ENCODE results near the gene SLC24A3.

The SLC24A3 gene

GRCh38 chr20:19211661-19212468, 577 bp upstream of the SLC24A3 start:
- H4K8ac ChIP-seq (ENCODE audit: low read depth, low read length) = no peak overlapping the region
- peak; percentile 62 for DNase-seq
- H2AK5ac ChIP-seq (ENCODE audit: low read length) = no peak overlapping the region

GRCh38 chr20:19212821-19213502, 520 bp downstream of the SLC24A3 start:
- H3K79me1 ChIP-seq (ENCODE audit: low read length) = no peaks in the 10 kb centered on the region
- peaks cover 8% of the 10 kb centered on the region for H3K27me3 ChIP-seq (ENCODE audit: insufficient read depth, low read length, poor library complexity)
- H3K4me1 ChIP-seq (ENCODE audit: control insufficient read depth, low read depth, low read length) = no peaks in the 10 kb centered on the region
- H3K23ac ChIP-seq (ENCODE audit: low read length) = peak overlapping the region; percentile 80
- H3K4ac ChIP-seq (ENCODE audit: low read depth, low read length) = no peak overlapping the region
- H4K5ac ChIP-seq (ENCODE audit: low read length) = no peak overlapping the region
- no peak overlapping the region for H3K27ac ChIP-seq (ENCODE audit: low read depth, low read length)
- H2AK5ac ChIP-seq (ENCODE audit: low read length) = no peak overlapping the region
- DNase-seq = peak; percentile 90
- WGBS (ENCODE audit: extremely low coverage, insufficient coverage, low lambda C conversion rate) = no CpG with 5 or more reads among the region's 58 CpGs
- peak overlapping the region; percentile 45 for H3K9ac ChIP-seq (ENCODE audit: low read length)
- H3K56ac ChIP-seq (ENCODE audit: low read length) = peak overlapping the region; percentile 73
- H2BK120ac ChIP-seq (ENCODE audit: low read depth, low read length) = no peak overlapping the region
- H2BK15ac ChIP-seq (replicated peaks; ENCODE audit: low read depth) = no peak overlapping the region
- H3K18ac ChIP-seq (ENCODE audit: low read length) = no peak overlapping the region
- peak overlapping the region; percentile 70 for H3K4me2 ChIP-seq (ENCODE audit: low read length)
- no peak overlapping the region for H4K8ac ChIP-seq (ENCODE audit: low read depth, low read length)
- no peaks in the 10 kb centered on the region for H3K79me2 ChIP-seq (ENCODE audit: control insufficient read depth, insufficient read depth, low read length)
- H2BK5ac ChIP-seq (ENCODE audit: low read length) = no peak overlapping the region
- H3K36me3 ChIP-seq (ENCODE audit: control insufficient read depth, insufficient read depth, low read length) = no peaks in the 10 kb centered on the region
- H3K4me3 ChIP-seq (ENCODE audit: low read length) = no peak overlapping the region

More at GRCh38 chr20:19211661-19212468, 577 bp upstream of the SLC24A3 start:
- Histone ChIP-seq H3K4me2 (ENCODE audit: low read length) (peak overlapping the region; percentile 38), H3K18ac (ENCODE audit: low read length) (peak overlapping the region; percentile 21), H3K79me1 (ENCODE audit: low read length) (no peaks in the 10 kb centered on the region), H3K9ac (ENCODE audit: low read length) (peak overlapping the region; percentile 54), H4K5ac (ENCODE audit: low read length) (no peak overlapping the region), H3K4me3 (ENCODE audit: low read length) (no peak overlapping the region), H3K4me1 (ENCODE audit: control insufficient read depth, low read depth, low read length) (no peaks in the 10 kb centered on the region), H3K4ac (ENCODE audit: low read depth, low read length) (peak overlapping the region; percentile 45), H3K23ac (ENCODE audit: low read length) (no peak overlapping the region), H2BK15ac (replicated peaks; ENCODE audit: low read depth) (no peak overlapping the region), H3K79me2 (ENCODE audit: control insufficient read depth, insufficient read depth, low read length) (no peaks in the 10 kb centered on the region), H2BK5ac (ENCODE audit: low read length) (no peak overlapping the region), H3K27ac (ENCODE audit: low read depth, low read length) (no peak overlapping the region), H2BK120ac (ENCODE audit: low read depth, low read length) (no peak overlapping the region), H3K36me3 (ENCODE audit: control insufficient read depth, insufficient read depth, low read length) (no peaks in the 10 kb centered on the region), H3K27me3 (ENCODE audit: insufficient read depth, low read length, poor library complexity) (peaks cover 8% of the 10 kb centered on the region), H3K56ac (ENCODE audit: low read length) (peak overlapping the region; percentile 67)
- no CpG with 5 or more reads among the region's 66 CpGs for WGBS (ENCODE audit: extremely low coverage, insufficient coverage, low lambda C conversion rate)

GRCh38 chr20:19213946-19214490, 1.6 kb downstream of the SLC24A3 start:
- H2AK5ac ChIP-seq (ENCODE audit: low read length) = no peak overlapping the region
- no peaks in the 10 kb centered on the region for H3K79me1 ChIP-seq (ENCODE audit: low read length)
- no peak overlapping the region for H4K8ac ChIP-seq (ENCODE audit: low read depth, low read length)
- H4K5ac ChIP-seq (ENCODE audit: low read length) = no peak overlapping the region
- H2BK5ac ChIP-seq (ENCODE audit: low read length) = no peak overlapping the region
- peaks cover 8% of the 10 kb centered on the region for H3K27me3 ChIP-seq (ENCODE audit: insufficient read depth, low read length, poor library complexity)
- no peak overlapping the region for H3K56ac ChIP-seq (ENCODE audit: low read length)
- no peaks in the 10 kb centered on the region for H3K79me2 ChIP-seq (ENCODE audit: control insufficient read depth, insufficient read depth, low read length)
- no peak overlapping the region for H3K9ac ChIP-seq (ENCODE audit: low read length)
- no peak overlapping the region for H3K23ac ChIP-seq (ENCODE audit: low read length)
- H3K36me3 ChIP-seq (ENCODE audit: control insufficient read depth, insufficient read depth, low read length) = no peaks in the 10 kb centered on the region
- H3K4me1 ChIP-seq (ENCODE audit: control insufficient read depth, low read depth, low read length) = no peaks in the 10 kb centered on the region
- no peak overlapping the region for H3K27ac ChIP-seq (ENCODE audit: low read depth, low read length)
- H3K18ac ChIP-seq (ENCODE audit: low read length) = no peak overlapping the region
- H2BK120ac ChIP-seq (ENCODE audit: low read depth, low read length) = no peak overlapping the region
- no peak overlapping the region for H3K4me3 ChIP-seq (ENCODE audit: low read length)
- WGBS (ENCODE audit: extremely low coverage, insufficient coverage, low lambda C conversion rate) = no CpG with 5 or more reads among the region's 11 CpGs
- H2BK15ac ChIP-seq (replicated peaks; ENCODE audit: low read depth) = no peak overlapping the region
- no peak overlapping the region for H3K4me2 ChIP-seq (ENCODE audit: low read length)
- H3K4ac ChIP-seq (ENCODE audit: low read depth, low read length) = no peak overlapping the region
- DNase-seq = no peak

GRCh38 chr20:19218411-19218810, 6.0 kb downstream of the SLC24A3 start:
- Histone ChIP-seq H4K5ac (ENCODE audit: low read length) (no peak overlapping the region), H3K23ac (ENCODE audit: low read length) (no peak overlapping the region), H3K79me2 (ENCODE audit: control insufficient read depth, insufficient read depth, low read length) (no peaks in the 10 kb centered on the region), H4K8ac (ENCODE audit: low read depth, low read length) (no peak overlapping the region), H3K9ac (ENCODE audit: low read length) (no peak overlapping the region), H3K27ac (ENCODE audit: low read depth, low read length) (no peak overlapping the region), H2BK120ac (ENCODE audit: low read depth, low read length) (no peak overlapping the region), H3K36me3 (ENCODE audit: control insufficient read depth, insufficient read depth, low read length) (no peaks in the 10 kb centered on the region), H3K27me3 (ENCODE audit: insufficient read depth, low read length, poor library complexity) (peaks cover 6% of the 10 kb centered on the region), H3K56ac (ENCODE audit: low read length) (no peak overlapping the region), H3K4me2 (ENCODE audit: low read length) (no peak overlapping the region), H2AK5ac (ENCODE audit: low read length) (no peak overlapping the region), H3K18ac (ENCODE audit: low read length) (no peak overlapping the region), H3K4me3 (ENCODE audit: low read length) (no peak overlapping the region), H2BK15ac (replicated peaks; ENCODE audit: low read depth) (no peak overlapping the region), H3K4ac (ENCODE audit: low read depth, low read length) (no peak overlapping the region), H2BK5ac (ENCODE audit: low read length) (no peak overlapping the region), H3K79me1 (ENCODE audit: low read length) (no peaks in the 10 kb centered on the region), H3K4me1 (ENCODE audit: control insufficient read depth, low read depth, low read length) (no peaks in the 10 kb centered on the region)
- no peak for DNase-seq
- no CpG with 5 or more reads among the region's 2 CpGs for WGBS (ENCODE audit: extremely low coverage, insufficient coverage, low lambda C conversion rate)

GRCh38 chr20:19222520-19223040, 10.1 kb downstream of the SLC24A3 start:
- Histone ChIP-seq H3K4ac (ENCODE audit: low read depth, low read length) (no peak overlapping the region), H2AK5ac (ENCODE audit: low read length) (no peak overlapping the region), H4K8ac (ENCODE audit: low read depth, low read length) (no peak overlapping the region), H3K36me3 (ENCODE audit: control insufficient read depth, insufficient read depth, low read length) (no peaks in the 10 kb centered on the region), H2BK5ac (ENCODE audit: low read length) (no peak overlapping the region), H3K4me1 (ENCODE audit: control insufficient read depth, low read depth, low read length) (no peaks in the 10 kb centered on the region), H2BK15ac (replicated peaks; ENCODE audit: low read depth) (no peak overlapping the region), H3K79me1 (ENCODE audit: low read length) (no peaks in the 10 kb centered on the region), H3K23ac (ENCODE audit: low read length) (no peak overlapping the region), H3K27ac (ENCODE audit: low read depth, low read length) (no peak overlapping the region), H3K18ac (ENCODE audit: low read length) (no peak overlapping the region), H3K27me3 (ENCODE audit: insufficient read depth, low read length, poor library complexity) (no peaks in the 10 kb centered on the region), H3K56ac (ENCODE audit: low read length) (no peak overlapping the region), H4K5ac (ENCODE audit: low read length) (no peak overlapping the region), H3K4me3 (ENCODE audit: low read length) (no peak overlapping the region), H2BK120ac (ENCODE audit: low read depth, low read length) (no peak overlapping the region), H3K79me2 (ENCODE audit: control insufficient read depth, insufficient read depth, low read length) (no peaks in the 10 kb centered on the region), H3K4me2 (ENCODE audit: low read length) (no peak overlapping the region), H3K9ac (ENCODE audit: low read length) (no peak overlapping the region)
- DNase-seq = no peak
- WGBS (ENCODE audit: extremely low coverage, insufficient coverage, low lambda C conversion rate) = 100% methylated on average over 1 of the region's 2 CpGs

All from mesendoderm (in vitro differentiated cells).